Measurements from ENCODE around the gene MTMR6. TPM values are rescaled to one million over a fixed set of nuclear protein-coding genes. Genes with fewer than 3 reads are reported as not detected.

MTMR6 gene
- total and polyA plus RNA-seq, 2 donors, result 17.6 to 35.1 TPM

Other genes starting within 250 kb of the MTMR6 start
- 0.48 TPM for gene PABPC3, start 191.4 kb downstream of the MTMR6 start, total RNA-seq
- gene PABPC3, start 191.4 kb downstream of the MTMR6 start, polyA plus RNA-seq, result 0.39 TPM
- 1.3 TPM for gene AMER2, start 115.2 kb downstream of the MTMR6 start, total RNA-seq
- gene AMER2, start 115.2 kb downstream of the MTMR6 start, polyA plus RNA-seq, result 0.01 TPM
- gene NUP58, start 14.1 kb upstream of the MTMR6 start, total RNA-seq, result 117 TPM
- gene NUP58, start 14.1 kb upstream of the MTMR6 start, polyA plus RNA-seq, result 15.3 TPM
- 1.4 TPM for gene ATP8A2, start 84.5 kb upstream of the MTMR6 start, total RNA-seq
- 1.5 TPM for gene ATP8A2, start 84.5 kb upstream of the MTMR6 start, polyA plus RNA-seq